Measurements from ENCODE around the gene ARL6IP6. TPM values are rescaled to one million over a fixed set of nuclear protein-coding genes. Genes with fewer than 3 reads are reported as not detected.

Gene ARL6IP6
- total and polyA plus RNA-seq, 2 experiments from 2014 or later = 18.2 to 23.2 TPM

GRCh38 chr2:152710713-152711112 is 7.7 kb upstream of the ARL6IP6 start:
- Histone ChIP-seq H4K20me1 (ENCODE audit: insufficient read depth, poor library complexity, severe bottlenecking) (peaks cover 62% of the 10 kb centered on the region), H3K27ac (no peak overlapping the region), H3K4me2 (no peak overlapping the region), H3K4me3 (no peak overlapping the region), H3K9me3 (ENCODE audit: low read depth) (no peaks in the 10 kb centered on the region), H3K9me2 (replicated peaks; ENCODE audit: insufficient read depth) (no peaks in the 10 kb centered on the region), H3K36me3 (replicated peaks; ENCODE audit: insufficient read depth, low read depth) (peaks cover 6% of the 10 kb centered on the region), H3K4me1 (ENCODE audit: insufficient read depth) (peaks cover 9% of the 10 kb centered on the region), H3K27me3 (no peaks in the 10 kb centered on the region), H2AFZ (no peak overlapping the region), H3K79me2 (peaks cover 100% of the 10 kb centered on the region)
- 90% methylated on average over 2 of the region's 2 CpGs for WGBS (ENCODE audit: low lambda C conversion rate, missing lambda C conversion rate)
- no peak for DNase-seq (ENCODE audit: low spot score)
- TF ChIP-seq EZH2 (IDR thresholded peaks at IDR 0.05; ENCODE audit: borderline replicate concordance) = no peak
- TF ChIP-seq CTCF (IDR thresholded peaks at IDR 0.05; ENCODE audit: poor library complexity) = no peak
- no peak for TF ChIP-seq EZH2phosphoT487 (IDR thresholded peaks at IDR 0.05; ENCODE audit: low read depth, severe bottlenecking, unreplicated experiment)

- peaks cover 38% of the 10 kb centered on the region for H4K20me1 ChIP-seq (ENCODE audit: insufficient read depth, poor library complexity, severe bottlenecking)
- H3K27ac ChIP-seq = no peak overlapping the region
- no peaks in the 10 kb centered on the region for H3K27me3 ChIP-seq
- no peak overlapping the region for H3K4me3 ChIP-seq
- H3K79me2 ChIP-seq = peaks cover 81% of the 10 kb centered on the region
- peaks cover 22% of the 10 kb centered on the region for H3K4me1 ChIP-seq (ENCODE audit: insufficient read depth)
- H3K36me3 ChIP-seq (replicated peaks; ENCODE audit: insufficient read depth, low read depth) = peaks cover 6% of the 10 kb centered on the region
- peak overlapping the region; percentile 81 for H3K4me2 ChIP-seq
- WGBS (ENCODE audit: low lambda C conversion rate, missing lambda C conversion rate) = 95% methylated on average over 1 of the region's 1 CpG
- no peaks in the 10 kb centered on the region for H3K9me3 ChIP-seq (ENCODE audit: low read depth)
- no peak overlapping the region for H2AFZ ChIP-seq
- no peak for DNase-seq (ENCODE audit: low spot score)
- no peaks in the 10 kb centered on the region for H3K9me2 ChIP-seq (replicated peaks; ENCODE audit: insufficient read depth)
- TF ChIP-seq EZH2 (IDR thresholded peaks at IDR 0.05; ENCODE audit: borderline replicate concordance) (no peak), CTCF (IDR thresholded peaks at IDR 0.05; ENCODE audit: poor library complexity) (no peak), EZH2phosphoT487 (IDR thresholded peaks at IDR 0.05; ENCODE audit: low read depth, severe bottlenecking, unreplicated experiment) (no peak)
These were observed 3.3 kb upstream of the ARL6IP6 start for GRCh38 chr2:152715112-152715511.

GRCh38 chr2:152715854-152716428 is 2.5 kb upstream of the ARL6IP6 start:
- Histone ChIP-seq H3K4me3 (peak overlapping the region; percentile 82), H2AFZ (no peak overlapping the region), H3K36me3 (replicated peaks; ENCODE audit: insufficient read depth, low read depth) (no peaks in the 10 kb centered on the region), H3K4me2 (peak overlapping the region; percentile 81), H3K4me1 (ENCODE audit: insufficient read depth) (peaks cover 24% of the 10 kb centered on the region), H3K9me3 (ENCODE audit: low read depth) (no peaks in the 10 kb centered on the region), H4K20me1 (ENCODE audit: insufficient read depth, poor library complexity, severe bottlenecking) (peaks cover 37% of the 10 kb centered on the region), H3K27me3 (no peaks in the 10 kb centered on the region), H3K79me2 (peaks cover 81% of the 10 kb centered on the region), H3K27ac (peak overlapping the region; percentile 96), H3K9me2 (replicated peaks; ENCODE audit: insufficient read depth) (no peaks in the 10 kb centered on the region)
- WGBS (ENCODE audit: low lambda C conversion rate, missing lambda C conversion rate) = 15% methylated on average over 8 of the region's 8 CpGs
- peak; percentile 44 for DNase-seq (ENCODE audit: low spot score)
- TF ChIP-seq CTCF (IDR thresholded peaks at IDR 0.05; ENCODE audit: poor library complexity) (peak; percentile 49), EZH2phosphoT487 (IDR thresholded peaks at IDR 0.05; ENCODE audit: low read depth, severe bottlenecking, unreplicated experiment) (no peak), EZH2 (IDR thresholded peaks at IDR 0.05; ENCODE audit: borderline replicate concordance) (no peak)

Measured in hepatocyte (in vitro differentiated cells).